ENCODE data around the gene TDRD9.

TDRD9 gene

GRCh38 chr14:103941973-103942736, 13.9 kb downstream of the TDRD9 start, which contains the start of gene RD3L:
RD3L (minus strand) TSS chr14:103942529; CDS start chr14:103941695, 834 bp downstream.
- Histone ChIP-seq H3K79me2 (ENCODE audit: low read length) (no peaks in the 10 kb centered on the region), H3K4me3 (ENCODE audit: low read length) (no peak within 1 kb of the TSS), H3K9me2 (replicated peaks; ENCODE audit: insufficient read depth, low read length) (no peaks in the 10 kb centered on the region), H3K36me3 (replicated peaks; ENCODE audit: insufficient read depth, low read length) (no peaks in the 10 kb centered on the region), H3K4me1 (ENCODE audit: low read length) (no peaks in the 10 kb centered on the region), H3K9ac (ENCODE audit: low read length) (no peak within 1 kb of the TSS), H3F3A (ENCODE audit: insufficient read depth, low read length) (no peaks in the 10 kb centered on the region), H2AFZ (ENCODE audit: low read length) (no peak within 1 kb of the TSS), H3K27me3 (replicated peaks; ENCODE audit: insufficient read depth, low read length) (no peaks in the 10 kb centered on the region), H3K27ac (ENCODE audit: low read length) (no peak within 1 kb of the TSS), H3K9me3 (replicated peaks; ENCODE audit: insufficient read depth, low read length) (no peaks in the 10 kb centered on the region), H4K20me1 (ENCODE audit: insufficient read depth, low read length) (no peaks in the 10 kb centered on the region), H3K4me2 (ENCODE audit: low read depth, low read length) (no peak within 1 kb of the TSS)
- TF ChIP-seq EZH2 (optimal IDR thresholded peaks at IDR 0.05; ENCODE audit: low read depth, low read length) = no peak
- no peak for TF ChIP-seq EZH2phosphoT487 (IDR thresholded peaks at IDR 0.05; ENCODE audit: low read length)
- no peak for TF ChIP-seq CTCF (IDR thresholded peaks at IDR 0.05; ENCODE audit: low read length)
- no peak for DNase-seq

- no peaks in the 10 kb centered on the region for H3K9me3 ChIP-seq (replicated peaks; ENCODE audit: insufficient read depth, low read length)
- no peak overlapping the region for H3K27ac ChIP-seq (ENCODE audit: low read length)
- no peaks in the 10 kb centered on the region for H3K9me2 ChIP-seq (replicated peaks; ENCODE audit: insufficient read depth, low read length)
- TF ChIP-seq CTCF (IDR thresholded peaks at IDR 0.05; ENCODE audit: low read length) (no peak), EZH2 (optimal IDR thresholded peaks at IDR 0.05; ENCODE audit: low read depth, low read length) (no peak)
- DNase-seq = no peak
- no peaks in the 10 kb centered on the region for H3K4me1 ChIP-seq (ENCODE audit: low read length)
- H3K27me3 ChIP-seq (replicated peaks; ENCODE audit: insufficient read depth, low read length) = no peaks in the 10 kb centered on the region
- H3K36me3 ChIP-seq (replicated peaks; ENCODE audit: insufficient read depth, low read length) = no peaks in the 10 kb centered on the region
- no peaks in the 10 kb centered on the region for H3K79me2 ChIP-seq (ENCODE audit: low read length)
- H3F3A ChIP-seq (ENCODE audit: insufficient read depth, low read length) = no peaks in the 10 kb centered on the region
- H3K9ac ChIP-seq (ENCODE audit: low read length) = no peak overlapping the region
- H2AFZ ChIP-seq (ENCODE audit: low read length) = no peak overlapping the region
- H3K4me2 ChIP-seq (ENCODE audit: low read depth, low read length) = no peak overlapping the region
- H4K20me1 ChIP-seq (ENCODE audit: insufficient read depth, low read length) = no peaks in the 10 kb centered on the region
- no peak overlapping the region for H3K4me3 ChIP-seq (ENCODE audit: low read length)
These were observed 15.4 kb downstream of the TDRD9 start for GRCh38 chr14:103943673-103944072.

GRCh38 chr14:103946975-103947374, 18.7 kb downstream of the TDRD9 start:
- DNase-seq = no peak
- Histone ChIP-seq H3K4me3 (ENCODE audit: low read length) (no peak overlapping the region), H3F3A (ENCODE audit: insufficient read depth, low read length) (no peaks in the 10 kb centered on the region), H3K9me3 (replicated peaks; ENCODE audit: insufficient read depth, low read length) (no peaks in the 10 kb centered on the region), H2AFZ (ENCODE audit: low read length) (no peak overlapping the region), H3K27ac (ENCODE audit: low read length) (no peak overlapping the region), H3K9ac (ENCODE audit: low read length) (no peak overlapping the region), H3K79me2 (ENCODE audit: low read length) (no peaks in the 10 kb centered on the region), H3K4me2 (ENCODE audit: low read depth, low read length) (no peak overlapping the region), H4K20me1 (ENCODE audit: insufficient read depth, low read length) (no peaks in the 10 kb centered on the region), H3K9me2 (replicated peaks; ENCODE audit: insufficient read depth, low read length) (no peaks in the 10 kb centered on the region), H3K27me3 (replicated peaks; ENCODE audit: insufficient read depth, low read length) (no peaks in the 10 kb centered on the region), H3K36me3 (replicated peaks; ENCODE audit: insufficient read depth, low read length) (no peaks in the 10 kb centered on the region), H3K4me1 (ENCODE audit: low read length) (no peaks in the 10 kb centered on the region)
- no peak for TF ChIP-seq CTCF (IDR thresholded peaks at IDR 0.05; ENCODE audit: low read length)
- TF ChIP-seq EZH2phosphoT487 (IDR thresholded peaks at IDR 0.05; ENCODE audit: low read length) = no peak
- no peak for TF ChIP-seq EZH2 (optimal IDR thresholded peaks at IDR 0.05; ENCODE audit: low read depth, low read length)

Data from MM.1S (cell line).